Measurements from ENCODE around the gene C16orf74. TPM values are rescaled to one million over a fixed set of nuclear protein-coding genes. Genes with fewer than 3 reads are reported as not detected.

C16orf74 gene
- total and polyA plus RNA-seq, 12 donors, result 0.16 to 3.2 (median 0.46) TPM; not detected in 1

DNA sequence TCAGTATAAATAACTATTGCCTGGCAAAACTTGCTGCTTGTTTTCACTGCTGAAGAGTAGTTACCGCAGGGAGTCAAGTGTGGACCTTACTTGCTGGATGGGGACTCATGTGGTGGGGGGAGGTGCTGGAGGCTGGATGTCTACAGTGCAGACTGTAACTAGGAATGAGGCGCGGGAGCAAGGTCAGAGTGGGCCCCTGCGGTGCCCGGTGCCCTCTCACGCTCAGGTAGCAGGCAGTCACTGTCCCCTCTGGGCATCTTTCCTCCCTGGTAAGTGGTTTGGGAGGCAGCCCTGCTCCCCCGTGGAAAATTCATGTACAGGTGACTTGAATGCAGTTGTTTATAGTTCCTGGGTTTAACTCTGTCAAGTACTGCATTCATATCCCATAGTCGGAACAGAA lies 43.8 kb upstream of the C16orf74 start:
- Histone ChIP-seq H3K4me3 (no peak overlapping the region), H3K36me3 (replicated peaks in 1 of 2) (peaks cover 0 to 16% of the 10 kb centered on the region in 2 donors), H3K4me1 (replicated peaks in 1 of 2) (peaks cover 8 to 15% of the 10 kb centered on the region in 2 donors), H3K9me3 (replicated peaks in 1 of 3) (no peaks in the 10 kb centered on the region), H3K27me3 (no peaks in the 10 kb centered on the region), H3K27ac (no peak overlapping the region)
- TF ChIP-seq POLR2A (IDR thresholded peaks at IDR 0.05), result no peak
- TF ChIP-seq, protein P1, sequence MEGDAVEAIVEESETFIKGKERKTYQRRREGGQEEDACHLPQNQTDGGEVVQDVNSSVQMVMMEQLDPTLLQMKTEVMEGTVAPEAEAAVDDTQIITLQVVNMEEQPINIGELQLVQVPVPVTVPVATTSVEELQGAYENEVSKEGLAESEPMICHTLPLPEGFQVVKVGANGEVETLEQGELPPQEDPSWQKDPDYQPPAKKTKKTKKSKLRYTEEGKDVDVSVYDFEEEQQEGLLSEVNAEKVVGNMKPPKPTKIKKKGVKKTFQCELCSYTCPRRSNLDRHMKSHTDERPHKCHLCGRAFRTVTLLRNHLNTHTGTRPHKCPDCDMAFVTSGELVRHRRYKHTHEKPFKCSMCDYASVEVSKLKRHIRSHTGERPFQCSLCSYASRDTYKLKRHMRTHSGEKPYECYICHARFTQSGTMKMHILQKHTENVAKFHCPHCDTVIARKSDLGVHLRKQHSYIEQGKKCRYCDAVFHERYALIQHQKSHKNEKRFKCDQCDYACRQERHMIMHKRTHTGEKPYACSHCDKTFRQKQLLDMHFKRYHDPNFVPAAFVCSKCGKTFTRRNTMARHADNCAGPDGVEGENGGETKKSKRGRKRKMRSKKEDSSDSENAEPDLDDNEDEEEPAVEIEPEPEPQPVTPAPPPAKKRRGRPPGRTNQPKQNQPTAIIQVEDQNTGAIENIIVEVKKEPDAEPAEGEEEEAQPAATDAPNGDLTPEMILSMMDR (IDR thresholded peaks at IDR 0.05), result no peak
- no peak for DNase-seq
- WGBS, 4 donors, result 89 to 90% (median 90%) methylated on average over 6 to 8 of the region's 8 CpGs
- intact Hi-C loops (cut with DNase I), result no loop called here

DNA sequence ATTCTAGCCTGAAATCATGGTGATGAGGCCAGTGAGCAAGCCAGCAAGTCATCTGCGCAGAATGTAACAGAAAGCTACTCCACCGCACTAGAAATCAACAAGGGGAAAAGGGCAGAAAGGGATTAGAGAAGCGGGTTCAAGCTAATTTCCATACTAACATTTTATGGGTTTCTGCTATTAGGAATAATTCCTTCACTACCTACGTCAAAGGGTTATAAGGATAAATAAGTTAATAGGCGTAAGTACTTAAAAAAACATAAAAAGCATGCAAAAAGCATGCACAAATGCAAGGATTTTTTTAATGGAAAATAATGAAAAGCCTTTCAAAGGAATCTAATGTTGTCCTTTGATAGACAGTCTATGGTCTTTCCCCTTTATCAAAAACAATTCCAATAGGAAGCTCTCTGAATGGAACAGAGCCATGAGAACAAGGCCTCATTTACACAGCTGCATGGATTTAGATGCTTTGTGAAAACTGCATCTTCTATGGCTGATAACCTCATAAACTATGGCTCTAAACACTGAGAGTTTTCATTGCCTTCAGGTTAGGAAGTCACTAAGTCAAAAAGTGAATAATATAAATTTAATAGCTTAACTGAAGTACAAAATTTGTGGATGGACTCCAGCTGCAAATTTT lies 42.9 kb upstream of the C16orf74 start:
- H3K27me3 ChIP-seq, result no peaks in the 10 kb centered on the region
- H3K4me1 ChIP-seq (replicated peaks in 1 of 2), result peaks cover 7 to 15% of the 10 kb centered on the region in 2 donors
- intact Hi-C loops (cut with DNase I), result no loop called here
- H3K27ac ChIP-seq, result no peak overlapping the region
- H3K36me3 ChIP-seq (replicated peaks in 1 of 2), result peaks cover 0 to 17% of the 10 kb centered on the region in 2 donors
- 94 to 97% (median 95%) methylated on average over 5 of the region's 5 CpGs for WGBS, 4 donors
- no peak for TF ChIP-seq POLR2A (IDR thresholded peaks at IDR 0.05)
- TF ChIP-seq, protein P1 (IDR thresholded peaks at IDR 0.05), result no peak
- no peak overlapping the region for H3K4me3 ChIP-seq
- no peaks in the 10 kb centered on the region for H3K9me3 ChIP-seq (replicated peaks in 1 of 3)
- no peak for DNase-seq

DNA sequence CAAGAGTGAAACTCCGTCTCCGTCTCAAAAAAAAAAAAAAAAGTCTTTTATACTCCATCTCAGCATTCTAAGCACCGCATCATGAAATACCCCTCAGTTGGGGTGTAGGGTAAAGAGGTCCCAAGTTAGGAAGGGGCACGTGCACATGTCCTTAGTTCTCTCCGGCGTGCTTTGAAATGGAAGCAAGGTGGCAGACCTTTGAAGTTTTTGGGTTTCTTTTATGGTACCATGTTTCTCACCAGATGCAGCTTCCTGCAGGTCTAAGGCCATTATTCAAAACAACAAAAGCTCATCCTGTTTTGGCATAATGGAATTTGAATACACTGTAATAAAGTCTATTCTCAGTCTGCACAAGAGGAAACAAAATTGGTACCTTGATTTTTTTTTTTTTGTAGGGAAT lies 38.9 kb upstream of the C16orf74 start:
- no peak for TF ChIP-seq POLR2A (IDR thresholded peaks at IDR 0.05)
- TF ChIP-seq, protein P1 (IDR thresholded peaks at IDR 0.05), result no peak
- 91 to 97% (median 94%) methylated on average over 6 of the region's 6 CpGs for WGBS, 4 donors
- no peaks in the 10 kb centered on the region for H3K27me3 ChIP-seq
- H3K27ac ChIP-seq, result no peak overlapping the region
- no peak for DNase-seq
- no peak overlapping the region for H3K4me3 ChIP-seq
- H3K4me1 ChIP-seq (replicated peaks in 1 of 2), result no peaks in the 10 kb centered on the region
- H3K9me3 ChIP-seq (replicated peaks in 1 of 3), result no peaks in the 10 kb centered on the region
- H3K36me3 ChIP-seq (replicated peaks in 1 of 2), result peaks cover 0 to 31% of the 10 kb centered on the region in 2 donors
- intact Hi-C loops (cut with DNase I), result no loop called here

DNA sequence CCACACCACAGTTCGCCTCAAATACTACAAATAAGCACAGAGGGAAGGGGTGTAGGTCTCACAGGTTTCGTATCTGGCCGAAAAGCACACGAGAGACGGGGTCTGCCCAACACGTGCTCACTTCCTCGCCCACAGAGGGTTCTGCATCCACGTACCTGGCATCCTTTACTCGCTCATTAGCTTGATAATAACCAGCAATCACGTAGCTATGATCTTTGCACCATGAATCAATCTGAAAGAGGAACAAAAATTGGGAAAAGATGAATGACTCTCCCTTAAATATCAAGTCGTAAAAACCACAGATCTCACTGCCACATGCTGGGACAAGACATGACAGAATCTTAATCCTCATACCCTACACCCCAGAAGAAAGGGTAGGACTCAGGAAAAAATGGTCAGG lies 37.9 kb upstream of the C16orf74 start:
- 81 to 94% (median 90%) methylated on average over 11 of the region's 11 CpGs for WGBS, 4 donors
- DNase-seq, result no peak
- TF ChIP-seq, protein P1 (IDR thresholded peaks at IDR 0.05), result no peak
- no peak for TF ChIP-seq POLR2A (IDR thresholded peaks at IDR 0.05)
- Histone ChIP-seq H3K27me3 (no peaks in the 10 kb centered on the region), H3K27ac (no peak overlapping the region), H3K36me3 (replicated peaks in 1 of 2) (peaks cover 0 to 30% of the 10 kb centered on the region in 2 donors), H3K9me3 (replicated peaks in 1 of 3) (no peaks in the 10 kb centered on the region), H3K4me3 (no peak overlapping the region), H3K4me1 (replicated peaks in 1 of 2) (no peaks in the 10 kb centered on the region)
- intact Hi-C loops (cut with DNase I), result no loop called here
